Measurements from ENCODE around the gene NUFIP2. TPM values are rescaled to one million over a fixed set of nuclear protein-coding genes. Genes with fewer than 3 reads are reported as not detected.
"Not testable (repeated sequence)": the region's sequence is repeated elsewhere in the genome, so short reads cannot be mapped to it uniquely, and the experiment has no call there.

Gene NUFIP2
- total RNA-seq, 4 donors from 2014 or later = 31.0 to 36.4 (median 35.6) TPM

DNA sequence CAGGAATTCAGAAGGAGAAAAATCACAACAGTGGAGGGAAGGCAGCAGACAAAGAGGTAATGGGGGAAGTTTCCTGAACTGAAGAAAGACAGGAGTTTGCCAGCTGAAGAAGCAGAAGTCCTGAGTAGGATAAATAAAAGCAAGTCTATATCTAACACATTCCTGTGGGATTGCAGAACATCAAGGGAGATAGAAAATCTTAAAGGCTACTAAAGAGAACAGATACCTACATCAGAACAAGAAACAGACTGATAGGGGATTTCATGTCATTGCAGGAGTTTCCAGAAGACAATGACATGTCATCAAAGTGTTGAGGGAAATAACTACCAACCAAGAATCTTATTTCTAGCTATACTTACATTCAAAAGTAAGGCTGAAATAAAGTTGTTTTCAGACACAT lies 68.6 kb downstream of the NUFIP2 start:
- H3K4me3 ChIP-seq = no peak overlapping the region
- no peaks in the 10 kb centered on the region for H3K27me3 ChIP-seq
- no peaks in the 10 kb centered on the region for H3K9me3 ChIP-seq
- no peaks in the 10 kb centered on the region for H3K36me3 ChIP-seq
- no peak for DNase-seq (ENCODE audit: low spot score in 2 of 2)
- TF ChIP-seq POLR2AphosphoS5 (IDR thresholded peaks at IDR 0.05) = no peak
- TF ChIP-seq, protein P1, sequence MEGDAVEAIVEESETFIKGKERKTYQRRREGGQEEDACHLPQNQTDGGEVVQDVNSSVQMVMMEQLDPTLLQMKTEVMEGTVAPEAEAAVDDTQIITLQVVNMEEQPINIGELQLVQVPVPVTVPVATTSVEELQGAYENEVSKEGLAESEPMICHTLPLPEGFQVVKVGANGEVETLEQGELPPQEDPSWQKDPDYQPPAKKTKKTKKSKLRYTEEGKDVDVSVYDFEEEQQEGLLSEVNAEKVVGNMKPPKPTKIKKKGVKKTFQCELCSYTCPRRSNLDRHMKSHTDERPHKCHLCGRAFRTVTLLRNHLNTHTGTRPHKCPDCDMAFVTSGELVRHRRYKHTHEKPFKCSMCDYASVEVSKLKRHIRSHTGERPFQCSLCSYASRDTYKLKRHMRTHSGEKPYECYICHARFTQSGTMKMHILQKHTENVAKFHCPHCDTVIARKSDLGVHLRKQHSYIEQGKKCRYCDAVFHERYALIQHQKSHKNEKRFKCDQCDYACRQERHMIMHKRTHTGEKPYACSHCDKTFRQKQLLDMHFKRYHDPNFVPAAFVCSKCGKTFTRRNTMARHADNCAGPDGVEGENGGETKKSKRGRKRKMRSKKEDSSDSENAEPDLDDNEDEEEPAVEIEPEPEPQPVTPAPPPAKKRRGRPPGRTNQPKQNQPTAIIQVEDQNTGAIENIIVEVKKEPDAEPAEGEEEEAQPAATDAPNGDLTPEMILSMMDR (IDR thresholded peaks at IDR 0.05) = no peak
- TF ChIP-seq EP300 (IDR thresholded peaks at IDR 0.05) = no peak
- TF ChIP-seq POLR2A (IDR thresholded peaks at IDR 0.05) = no peak
- H3K4me1 ChIP-seq = no peaks in the 10 kb centered on the region
- H3K27ac ChIP-seq = no peak overlapping the region

DNA sequence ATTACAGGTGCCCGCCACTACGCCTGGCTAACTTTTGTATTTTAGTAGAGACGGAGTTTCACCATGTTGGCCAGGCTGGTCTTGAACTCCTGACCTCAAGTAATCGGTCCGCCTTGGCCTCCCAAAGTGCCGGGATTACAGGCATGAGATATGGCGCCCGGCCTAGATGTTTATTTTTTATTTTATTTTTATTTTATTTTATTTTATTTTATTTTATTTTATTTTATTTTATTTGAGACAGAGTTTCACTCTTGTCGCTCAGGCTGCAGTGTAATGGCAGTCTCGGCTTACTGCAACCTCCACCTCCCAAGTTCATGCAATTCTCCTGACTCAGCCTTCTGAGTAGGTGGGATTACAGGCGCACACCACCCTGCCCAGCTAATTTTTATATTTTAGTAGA lies 72.6 kb downstream of the NUFIP2 start:
- not testable (repeated sequence) for H3K27ac ChIP-seq; H3K4me1 ChIP-seq; H3K9me3 ChIP-seq; H3K4me3 ChIP-seq; H3K27me3 ChIP-seq; DNase-seq (ENCODE audit: low spot score in 2 of 2); H3K36me3 ChIP-seq
- WGBS = 97% methylated on average over 11 of the region's 11 CpGs

DNA sequence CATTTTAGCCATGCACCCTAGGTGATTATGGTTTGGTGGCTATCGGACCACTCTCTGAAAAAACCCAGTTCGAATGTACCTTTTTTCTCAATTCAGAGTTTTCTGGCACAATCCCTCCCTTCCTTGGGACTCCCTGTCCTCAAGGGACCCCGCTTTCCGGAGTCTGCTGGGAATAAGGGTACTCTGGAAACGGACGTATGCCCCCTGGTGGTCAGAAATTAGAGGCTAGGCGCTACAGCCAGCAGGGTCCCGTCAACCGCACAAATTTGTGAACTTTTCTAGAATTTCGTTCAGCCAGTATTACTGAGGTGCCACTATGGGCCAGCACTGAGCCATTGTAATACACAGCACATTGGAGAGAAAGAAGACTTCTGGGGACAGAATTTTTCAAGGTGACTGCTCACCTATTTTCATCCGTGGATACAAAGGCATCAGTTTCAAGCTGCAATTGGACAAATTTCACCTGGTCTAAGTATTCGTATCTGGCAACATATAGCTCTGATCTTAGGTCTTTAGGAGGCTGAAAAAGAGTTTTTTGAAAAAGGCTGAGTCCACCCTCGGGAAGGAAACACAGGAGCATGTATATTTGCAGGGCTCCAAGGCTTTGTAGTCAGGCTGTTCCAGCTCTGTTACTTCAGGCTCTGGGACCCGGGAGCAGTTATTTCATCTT lies 74.4 kb downstream of the NUFIP2 start:
- 13% methylated on average over 14 of the region's 14 CpGs for WGBS
- H3K27ac ChIP-seq = no peak overlapping the region
- peak; percentile 84 for DNase-seq (ENCODE audit: low spot score in 2 of 2)

DNA sequence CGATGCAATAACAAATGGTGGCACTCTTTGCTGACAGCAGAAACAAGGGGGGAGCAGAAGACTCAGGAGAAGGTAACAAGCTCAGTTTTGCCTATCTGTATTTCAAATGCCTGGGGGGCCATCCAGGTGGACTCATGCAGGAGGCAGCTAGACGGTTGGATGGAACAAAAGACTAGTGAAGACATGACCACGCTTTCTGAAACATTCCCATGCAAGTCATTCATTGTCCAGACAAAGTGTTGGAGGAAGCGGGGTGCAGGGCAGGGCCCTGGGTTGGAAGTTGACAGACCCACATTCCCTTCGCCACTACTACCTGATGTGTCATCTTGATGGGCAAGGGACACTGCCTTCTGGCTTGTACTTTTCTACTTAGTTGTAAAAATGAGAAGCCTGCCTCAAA lies 77.1 kb downstream of the NUFIP2 start:
- WGBS = 81% methylated on average over 5 of the region's 5 CpGs
- Histone ChIP-seq H3K27ac (no peak overlapping the region), H3K9me3 (no peaks in the 10 kb centered on the region), H3K36me3 (no peaks in the 10 kb centered on the region), H3K27me3 (no peaks in the 10 kb centered on the region), H3K4me1 (peaks cover 19% of the 10 kb centered on the region), H3K4me3 (no peak overlapping the region)
- no peak for DNase-seq (ENCODE audit: low spot score in 2 of 2)
- TF ChIP-seq POLR2A (IDR thresholded peaks at IDR 0.05) = no peak
- no peak for TF ChIP-seq EP300 (IDR thresholded peaks at IDR 0.05)
- TF ChIP-seq, protein P1 (IDR thresholded peaks at IDR 0.05) = no peak
- TF ChIP-seq POLR2AphosphoS5 (IDR thresholded peaks at IDR 0.05) = no peak

More for the DNA sequence above, 74.4 kb downstream of the NUFIP2 start:
- TF ChIP-seq EP300 (IDR thresholded peaks at IDR 0.05) = no peak
- TF ChIP-seq, protein P1 (IDR thresholded peaks at IDR 0.05) = peak; percentile 84 to 90
- peak in 1 of 3 donors; percentile 47 for TF ChIP-seq POLR2AphosphoS5 (IDR thresholded peaks at IDR 0.05)
- no peak for TF ChIP-seq POLR2A (IDR thresholded peaks at IDR 0.05)
- no peak overlapping the region for H3K4me3 ChIP-seq
- H3K4me1 ChIP-seq = peaks cover 7% of the 10 kb centered on the region
- no peaks in the 10 kb centered on the region for H3K36me3 ChIP-seq
- no peaks in the 10 kb centered on the region for H3K9me3 ChIP-seq
- H3K27me3 ChIP-seq = no peaks in the 10 kb centered on the region

DNA sequence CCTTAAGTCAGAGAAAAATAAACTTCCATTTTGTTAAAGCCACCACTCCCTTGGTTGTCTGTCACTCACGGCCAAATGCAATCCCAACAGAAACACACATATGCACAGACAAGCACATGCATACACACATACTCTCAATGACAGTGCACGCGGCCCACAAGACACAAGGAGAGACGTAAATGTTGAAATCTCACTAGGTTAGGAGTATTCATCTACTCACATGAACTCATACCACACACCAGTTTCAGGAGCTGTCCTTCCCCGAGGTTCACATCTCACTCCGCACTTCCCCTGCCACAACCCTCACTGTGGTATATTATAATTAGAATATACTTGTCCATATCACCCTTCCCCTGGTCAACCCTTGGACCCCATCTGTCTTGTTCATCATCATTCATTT lies 77.8 kb downstream of the NUFIP2 start:
- Histone ChIP-seq H3K4me1 (peaks cover 19% of the 10 kb centered on the region), H3K27me3 (no peaks in the 10 kb centered on the region), H3K4me3 (no peak overlapping the region), H3K9me3 (no peaks in the 10 kb centered on the region), H3K36me3 (no peaks in the 10 kb centered on the region), H3K27ac (no peak overlapping the region)
- DNase-seq (ENCODE audit: low spot score in 2 of 2) = no peak
- TF ChIP-seq, protein P1 (IDR thresholded peaks at IDR 0.05) = no peak
- TF ChIP-seq POLR2AphosphoS5 (IDR thresholded peaks at IDR 0.05) (no peak), EP300 (IDR thresholded peaks at IDR 0.05) (no peak), POLR2A (IDR thresholded peaks at IDR 0.05) (no peak)
- 72% methylated on average over 6 of the region's 6 CpGs for WGBS

DNA sequence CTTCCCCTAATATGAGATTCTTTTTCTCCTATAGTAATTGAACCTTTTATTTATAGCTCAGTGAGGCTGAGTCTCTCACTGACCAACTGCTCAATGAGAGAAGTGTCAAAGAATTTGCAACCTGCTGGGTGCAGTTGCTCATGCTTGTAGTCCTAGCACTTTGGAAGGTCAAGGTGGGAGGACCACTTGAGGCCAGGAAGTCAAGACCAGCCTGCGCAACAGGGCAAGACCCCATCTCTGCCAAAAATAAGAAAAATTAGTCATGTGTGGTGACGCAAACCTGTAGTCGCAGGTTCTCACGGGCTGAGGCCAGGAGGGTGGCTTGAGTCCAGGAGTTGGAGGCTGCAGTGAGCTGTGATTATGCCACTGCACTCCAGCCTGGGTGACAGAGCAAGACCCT lies 78.2 kb downstream of the NUFIP2 start:
- no peaks in the 10 kb centered on the region for H3K36me3 ChIP-seq
- H3K27ac ChIP-seq = no peak overlapping the region
- 73% methylated on average over 4 of the region's 4 CpGs for WGBS
- no peak overlapping the region for H3K4me3 ChIP-seq
- no peak for DNase-seq (ENCODE audit: low spot score in 2 of 2)
- H3K4me1 ChIP-seq = peaks cover 19% of the 10 kb centered on the region
- no peaks in the 10 kb centered on the region for H3K27me3 ChIP-seq
- H3K9me3 ChIP-seq = no peaks in the 10 kb centered on the region
- no peak for TF ChIP-seq EP300 (IDR thresholded peaks at IDR 0.05)
- TF ChIP-seq, protein P1 (IDR thresholded peaks at IDR 0.05) = no peak
- no peak for TF ChIP-seq POLR2A (IDR thresholded peaks at IDR 0.05)
- no peak for TF ChIP-seq POLR2AphosphoS5 (IDR thresholded peaks at IDR 0.05)

Measured in suprapubic skin (tissue), 4 donors.